Measurements from ENCODE around the gene ANG. TPM values are rescaled to one million over a fixed set of nuclear protein-coding genes. Genes with fewer than 3 reads are reported as not detected.
"Not testable (repeated sequence)": the region's sequence is repeated elsewhere in the genome, so short reads cannot be mapped to it uniquely, and the experiment has no call there.

Gene ANG
- total RNA-seq, 1 donor from 2014 or later, result 3.7 TPM

DNA sequence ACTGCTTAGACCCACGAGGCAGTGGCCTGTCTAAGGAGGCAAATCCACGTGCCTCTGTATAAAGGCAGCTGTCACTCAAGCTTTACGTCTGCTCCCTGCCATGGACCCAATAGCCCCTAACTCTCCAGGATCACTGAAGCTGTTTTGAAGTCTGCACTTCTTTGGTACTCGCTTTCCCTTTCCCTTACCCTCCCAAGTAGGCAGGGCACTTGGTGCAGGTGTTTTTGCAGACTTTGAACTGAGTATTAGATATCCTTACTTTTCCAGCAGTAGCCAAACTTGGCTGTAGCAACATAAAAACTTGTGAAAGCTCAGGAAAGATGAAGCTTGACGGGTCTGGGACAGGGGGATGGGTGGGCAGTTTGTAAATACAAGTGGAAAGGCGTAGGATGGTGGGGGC, 29.2 kb upstream of the ANG start:
- intact Hi-C loops (cut with micrococcal nuclease), result no loop called here
- TF ChIP-seq, protein P1, sequence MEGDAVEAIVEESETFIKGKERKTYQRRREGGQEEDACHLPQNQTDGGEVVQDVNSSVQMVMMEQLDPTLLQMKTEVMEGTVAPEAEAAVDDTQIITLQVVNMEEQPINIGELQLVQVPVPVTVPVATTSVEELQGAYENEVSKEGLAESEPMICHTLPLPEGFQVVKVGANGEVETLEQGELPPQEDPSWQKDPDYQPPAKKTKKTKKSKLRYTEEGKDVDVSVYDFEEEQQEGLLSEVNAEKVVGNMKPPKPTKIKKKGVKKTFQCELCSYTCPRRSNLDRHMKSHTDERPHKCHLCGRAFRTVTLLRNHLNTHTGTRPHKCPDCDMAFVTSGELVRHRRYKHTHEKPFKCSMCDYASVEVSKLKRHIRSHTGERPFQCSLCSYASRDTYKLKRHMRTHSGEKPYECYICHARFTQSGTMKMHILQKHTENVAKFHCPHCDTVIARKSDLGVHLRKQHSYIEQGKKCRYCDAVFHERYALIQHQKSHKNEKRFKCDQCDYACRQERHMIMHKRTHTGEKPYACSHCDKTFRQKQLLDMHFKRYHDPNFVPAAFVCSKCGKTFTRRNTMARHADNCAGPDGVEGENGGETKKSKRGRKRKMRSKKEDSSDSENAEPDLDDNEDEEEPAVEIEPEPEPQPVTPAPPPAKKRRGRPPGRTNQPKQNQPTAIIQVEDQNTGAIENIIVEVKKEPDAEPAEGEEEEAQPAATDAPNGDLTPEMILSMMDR (IDR thresholded peaks at IDR 0.05; ENCODE audit: borderline replicate concordance), result no peak
- Histone ChIP-seq H3K27ac (replicated peaks) (no peak overlapping the region), H3K9me3 (replicated peaks) (no peaks in the 10 kb centered on the region), H3K36me3 (no peaks in the 10 kb centered on the region), H3K4me1 (peaks cover 11% of the 10 kb centered on the region), H3K27me3 (ENCODE audit: low read depth) (peaks cover 98% of the 10 kb centered on the region), H3K4me3 (no peak overlapping the region)
- no peak for DNase-seq

DNA sequence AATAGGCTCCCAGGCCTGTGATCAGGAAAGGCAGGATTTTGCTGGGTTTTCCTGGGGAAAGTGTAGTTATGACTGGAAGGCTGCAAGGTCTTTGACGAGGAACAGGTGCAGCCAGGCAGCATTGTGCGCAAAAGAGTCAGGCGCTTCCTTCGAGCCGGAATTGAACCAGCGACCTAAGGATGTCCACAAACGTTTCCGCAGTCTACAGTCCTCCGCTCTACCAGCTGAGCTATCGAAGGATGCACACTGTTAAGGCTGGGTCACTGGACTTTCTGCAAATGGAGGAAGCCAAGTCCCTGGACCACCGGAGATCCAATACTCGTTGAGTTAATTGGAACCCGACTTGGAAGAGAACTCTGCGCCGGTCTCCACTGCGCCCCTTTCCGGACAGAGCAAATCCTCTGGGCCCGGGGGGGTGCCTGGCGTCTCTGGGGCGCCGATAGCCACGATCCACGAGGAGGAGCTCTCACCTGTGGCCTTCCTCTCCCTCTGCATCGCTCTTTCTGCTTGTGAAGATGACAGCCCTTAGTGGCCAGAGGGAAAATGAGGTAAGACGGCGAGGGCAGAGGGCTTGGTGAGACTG, 28.7 kb upstream of the ANG start:
- Histone ChIP-seq H3K4me3 (no peak overlapping the region), H3K27me3 (ENCODE audit: low read depth) (peaks cover 100% of the 10 kb centered on the region), H3K36me3 (no peaks in the 10 kb centered on the region), H3K9me3 (replicated peaks) (no peaks in the 10 kb centered on the region), H3K4me1 (peaks cover 11% of the 10 kb centered on the region), H3K27ac (replicated peaks) (no peak overlapping the region)
- DNase-seq, result no peak
- TF ChIP-seq, protein P1 (IDR thresholded peaks at IDR 0.05; ENCODE audit: borderline replicate concordance), result no peak
- intact Hi-C loops (cut with micrococcal nuclease), result no loop called here

DNA sequence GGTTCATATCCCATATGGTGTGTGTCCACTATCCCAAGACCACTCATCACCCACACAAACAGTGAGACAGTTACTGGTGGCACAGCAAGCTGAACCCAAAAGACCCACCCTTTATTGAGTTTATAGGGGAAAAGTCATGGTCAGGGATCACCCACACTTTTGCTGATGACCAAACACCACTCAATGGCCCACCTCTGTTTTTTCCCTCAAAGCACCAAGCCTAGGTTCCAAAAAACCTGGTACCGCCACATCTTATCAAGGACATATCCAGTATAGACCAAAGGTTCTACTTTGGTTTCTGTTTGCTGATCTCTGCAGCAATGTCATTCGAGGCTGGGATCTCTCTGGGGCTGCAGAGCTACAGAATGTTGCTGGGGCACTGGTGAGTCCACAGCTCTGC, 27.4 kb upstream of the ANG start:
- no peaks in the 10 kb centered on the region for H3K9me3 ChIP-seq (replicated peaks)
- no peak overlapping the region for H3K4me3 ChIP-seq
- H3K27me3 ChIP-seq (ENCODE audit: low read depth), result peaks cover 100% of the 10 kb centered on the region
- DNase-seq, result no peak
- H3K4me1 ChIP-seq, result peaks cover 11% of the 10 kb centered on the region
- H3K27ac ChIP-seq (replicated peaks), result no peak overlapping the region
- H3K36me3 ChIP-seq, result no peaks in the 10 kb centered on the region
- intact Hi-C loops (cut with micrococcal nuclease), result no loop called here
- TF ChIP-seq, protein P1 (IDR thresholded peaks at IDR 0.05; ENCODE audit: borderline replicate concordance), result no peak

DNA sequence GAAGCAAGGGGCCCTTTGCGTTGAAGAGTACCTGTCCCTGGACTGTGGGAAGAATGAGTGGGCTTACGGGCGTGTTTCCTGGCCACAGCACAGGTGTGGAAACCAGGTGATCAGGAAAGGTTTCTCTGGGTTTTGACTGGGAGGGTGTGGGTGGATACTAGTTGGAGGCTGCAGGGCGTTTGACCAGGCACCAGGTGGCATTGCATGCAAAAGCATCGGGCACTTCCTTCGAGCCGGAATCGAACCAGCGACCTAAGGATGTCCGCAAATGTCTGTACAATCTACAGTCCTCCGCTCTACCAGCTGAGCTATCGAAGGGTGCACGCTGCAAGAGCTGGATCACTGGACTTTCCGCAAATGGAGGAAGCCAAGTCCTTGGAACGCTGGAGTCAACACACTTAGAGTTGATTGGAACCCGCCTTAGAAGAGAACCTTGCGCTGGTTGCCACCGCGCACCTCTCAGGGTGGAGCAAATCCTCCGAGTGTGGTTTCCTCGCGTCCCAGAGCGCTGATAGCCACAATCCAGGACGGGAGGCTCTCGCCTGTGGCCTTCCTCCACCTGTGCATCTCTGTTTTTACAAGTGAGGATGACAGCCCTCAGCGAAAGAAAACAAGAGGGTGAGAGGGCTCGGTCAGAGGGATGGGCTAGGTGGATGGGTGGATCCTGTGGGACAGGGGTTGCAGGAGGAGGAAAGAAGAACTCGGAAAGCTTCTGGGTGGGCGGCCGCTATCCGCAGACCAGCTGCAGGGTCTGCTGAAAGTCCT, 25.4 kb upstream of the ANG start:
- intact Hi-C loops (cut with micrococcal nuclease), result no loop called here
- no peaks in the 10 kb centered on the region for H3K36me3 ChIP-seq
- H3K27ac ChIP-seq (replicated peaks), result no peak overlapping the region
- no peaks in the 10 kb centered on the region for H3K9me3 ChIP-seq (replicated peaks)
- TF ChIP-seq, protein P1 (IDR thresholded peaks at IDR 0.05; ENCODE audit: borderline replicate concordance), result peak; percentile 45
- peaks cover 11% of the 10 kb centered on the region for H3K4me1 ChIP-seq
- H3K27me3 ChIP-seq (ENCODE audit: low read depth), result peaks cover 98% of the 10 kb centered on the region
- peak overlapping the region; percentile 47 for H3K4me3 ChIP-seq
- DNase-seq, result no peak

DNA sequence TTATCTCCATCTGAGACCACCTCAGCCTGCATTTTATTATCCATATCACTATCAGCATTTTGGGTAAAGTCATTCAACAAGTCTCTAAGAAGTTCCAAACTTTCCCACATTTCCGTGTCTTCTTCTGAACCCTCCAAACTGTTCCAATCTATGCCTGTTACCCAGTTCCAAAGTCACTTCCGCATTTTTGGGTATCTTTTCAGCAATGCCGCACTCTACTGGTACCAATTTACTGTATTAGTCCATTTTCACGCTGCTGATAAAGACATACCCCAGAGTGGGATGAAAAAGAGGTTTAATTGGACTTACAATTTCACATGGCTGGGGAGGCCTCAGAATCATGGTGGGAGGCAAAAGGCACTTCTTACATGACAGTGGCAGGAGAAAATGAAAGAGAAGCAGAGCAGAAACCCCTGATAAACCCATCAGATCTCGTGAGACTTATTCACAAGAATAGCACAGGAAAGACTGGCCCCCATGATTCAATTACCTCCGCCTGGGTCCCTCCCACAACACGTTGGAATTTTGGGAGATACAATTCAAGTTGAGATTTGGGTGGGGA, 22.1 kb upstream of the ANG start:
- H3K36me3 ChIP-seq, result not testable (repeated sequence)
- peaks cover 11% of the 10 kb centered on the region for H3K4me1 ChIP-seq

DNA sequence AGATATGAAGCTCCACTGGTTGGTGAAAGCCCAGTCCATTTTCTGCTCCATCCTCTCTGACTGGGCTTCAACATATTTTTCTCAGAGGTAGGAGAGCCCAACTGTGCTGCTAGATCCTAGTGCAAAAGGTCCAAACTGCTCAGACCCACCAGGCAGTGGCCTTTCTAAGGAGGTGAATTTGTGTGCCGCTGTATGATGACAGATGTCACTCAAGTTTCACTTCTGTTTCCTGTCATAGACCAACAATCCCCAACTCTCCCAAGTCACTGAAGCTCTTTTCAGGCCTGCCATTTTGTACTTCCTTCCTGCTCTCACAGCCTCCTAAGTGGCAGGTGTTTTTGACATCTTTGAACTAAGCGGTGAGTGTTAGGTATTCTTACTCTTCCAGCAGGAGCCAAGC, 20.6 kb upstream of the ANG start:
- no peak for DNase-seq
- H3K36me3 ChIP-seq, result no peaks in the 10 kb centered on the region
- TF ChIP-seq, protein P1 (IDR thresholded peaks at IDR 0.05; ENCODE audit: borderline replicate concordance), result no peak
- H3K4me3 ChIP-seq, result no peak overlapping the region
- no peaks in the 10 kb centered on the region for H3K9me3 ChIP-seq (replicated peaks)
- no peak overlapping the region for H3K27ac ChIP-seq (replicated peaks)
- H3K4me1 ChIP-seq, result peaks cover 9% of the 10 kb centered on the region
- intact Hi-C loops (cut with micrococcal nuclease), result no loop called here
- H3K27me3 ChIP-seq (ENCODE audit: low read depth), result peaks cover 67% of the 10 kb centered on the region

More for the DNA sequence above, 22.1 kb upstream of the ANG start:
- peaks cover 79% of the 10 kb centered on the region for H3K27me3 ChIP-seq (ENCODE audit: low read depth)
- H3K27ac ChIP-seq (replicated peaks); H3K9me3 ChIP-seq (replicated peaks); H3K4me3 ChIP-seq; intact Hi-C loops (cut with micrococcal nuclease); DNase-seq: not testable (repeated sequence)
